GM12892 (cell line): ENCODE measurements around the gene HAUS2.

ENCODE experiments used
- POLR2A ChIP-seq: IDR thresholded peaks from 2 replicates; pipeline ENCODE4 v1.6.1; 2011; ENCODE audit warnings: low read depth, low read length, control low read depth
- POLR2AphosphoS5 ChIP-seq: IDR thresholded peaks from 2 replicates; pipeline ENCODE4 v1.6.1; 2011; ENCODE audit warnings: low read depth, low read length, control low read depth
- TAF1 ChIP-seq: IDR thresholded peaks from 2 replicates; pipeline ENCODE4 v1.6.1; 2011; ENCODE audit warnings: low read depth, mild to moderate bottlenecking, control low read depth, low read length, borderline replicate concordance

DNA sequence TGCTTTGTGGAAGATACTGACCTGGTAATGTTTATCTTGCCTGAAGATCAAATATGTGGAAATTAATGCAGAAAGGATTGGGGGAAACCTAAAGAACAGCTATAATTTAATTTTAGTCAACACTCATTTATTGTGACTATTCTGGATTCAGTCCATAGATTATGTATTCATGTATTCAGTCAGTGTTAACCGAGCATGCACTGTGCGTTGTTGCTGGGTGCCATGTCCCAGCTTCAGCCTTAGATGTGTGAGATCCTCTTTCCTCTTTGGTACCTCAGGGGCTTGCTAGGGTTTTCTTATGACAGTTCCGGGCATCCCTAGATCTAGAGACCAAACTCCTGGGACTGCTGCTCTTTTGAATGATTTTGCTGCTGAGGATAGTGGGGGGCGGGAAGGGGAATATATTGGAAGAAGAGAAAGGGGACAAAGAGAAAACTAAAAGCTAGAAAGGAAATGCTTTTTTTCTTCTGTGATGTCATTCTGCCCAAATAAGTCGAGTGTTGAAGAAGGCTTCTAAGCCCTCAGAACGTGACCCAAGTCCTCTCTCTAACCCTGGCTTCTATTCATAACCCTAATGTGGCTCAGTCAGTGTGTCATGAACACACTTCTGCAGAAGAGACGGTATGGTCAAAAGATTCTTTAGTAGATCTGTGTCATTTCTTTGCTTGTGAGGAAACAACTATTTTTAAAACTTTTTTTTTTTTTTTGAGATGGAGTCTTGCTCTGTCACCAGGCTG is 60.3 kb downstream of the HAUS2 start:
- TF ChIP-seq POLR2A = no peak
- no peak for TF ChIP-seq POLR2AphosphoS5
- TF ChIP-seq TAF1 = no peak
